CD4-positive, alpha-beta T cell treated with Interleukin-6 for 4 hours (primary cell): ENCODE results near the gene A3GALT2.

Experiments used
- DNase-seq: peaks from one replicate; pipeline ENCODE4 v3.0.0-alpha.2; 2020; ENCODE audit warnings: mixed read lengths

Gene A3GALT2

GRCh38 chr1:33269621-33270020, 51.3 kb downstream of the A3GALT2 start:
- DNase-seq = no peak

GRCh38 chr1:33268927-33269610, 51.8 kb downstream of the A3GALT2 start:
- no peak for DNase-seq

- DNase-seq = no peak
Observed at GRCh38 chr1:33268457-33268856, 52.4 kb downstream of the A3GALT2 start.

DNA sequence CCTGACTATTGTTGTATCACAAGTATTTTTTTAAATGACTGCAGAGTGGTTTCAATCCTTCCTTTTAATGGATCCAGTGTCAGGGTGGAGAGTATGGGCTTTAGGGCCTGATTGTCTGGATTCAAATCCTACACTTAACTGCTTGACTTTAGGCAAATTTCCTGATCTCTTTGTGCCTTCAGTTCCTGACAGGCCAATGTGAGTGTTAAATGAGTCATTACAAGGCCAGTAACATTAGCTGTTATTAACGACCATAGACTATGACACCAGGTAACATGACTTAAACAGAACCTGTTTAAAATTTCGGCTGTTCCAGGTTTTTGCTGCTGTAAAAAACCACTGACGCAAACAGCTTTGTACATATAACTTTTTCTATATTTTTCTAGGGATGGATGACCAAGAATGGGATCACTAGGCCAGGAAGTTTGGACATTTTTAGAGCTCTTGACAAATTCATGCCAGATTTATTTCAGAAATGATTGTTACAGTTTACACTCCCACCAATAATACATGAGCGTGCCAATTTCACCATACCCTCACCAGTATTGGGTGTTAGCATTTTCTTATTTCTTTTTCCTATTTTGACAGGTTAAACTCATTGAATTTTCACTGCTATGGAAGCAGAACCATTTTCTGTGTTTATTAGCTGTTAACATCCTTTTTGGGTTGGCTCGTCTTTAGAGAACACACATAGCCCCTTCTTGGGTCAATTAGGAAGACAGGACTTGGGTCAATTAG, 53.3 kb downstream of the A3GALT2 start:
- DNase-seq = no peak

DNA sequence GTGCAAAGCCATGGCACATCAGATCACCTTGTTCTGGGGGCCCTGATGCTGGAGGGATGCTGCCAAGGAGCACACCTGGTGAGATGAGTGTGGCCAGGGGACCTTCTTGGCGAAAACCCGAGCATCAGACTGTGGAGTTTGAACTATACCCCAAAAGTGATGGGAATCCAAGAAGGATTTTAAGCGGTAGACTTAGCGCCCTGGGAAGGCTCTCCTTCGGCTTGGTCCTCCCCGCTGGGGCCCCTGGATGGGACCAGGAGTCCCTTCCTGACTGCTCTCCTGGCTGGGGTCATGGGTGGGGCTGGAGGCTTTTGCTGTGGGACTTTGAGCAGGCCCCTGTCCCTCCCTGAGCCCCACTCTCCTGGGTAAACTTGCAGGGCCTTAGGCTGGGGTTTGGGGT, 54.1 kb downstream of the A3GALT2 start:
- DNase-seq = no peak

DNA sequence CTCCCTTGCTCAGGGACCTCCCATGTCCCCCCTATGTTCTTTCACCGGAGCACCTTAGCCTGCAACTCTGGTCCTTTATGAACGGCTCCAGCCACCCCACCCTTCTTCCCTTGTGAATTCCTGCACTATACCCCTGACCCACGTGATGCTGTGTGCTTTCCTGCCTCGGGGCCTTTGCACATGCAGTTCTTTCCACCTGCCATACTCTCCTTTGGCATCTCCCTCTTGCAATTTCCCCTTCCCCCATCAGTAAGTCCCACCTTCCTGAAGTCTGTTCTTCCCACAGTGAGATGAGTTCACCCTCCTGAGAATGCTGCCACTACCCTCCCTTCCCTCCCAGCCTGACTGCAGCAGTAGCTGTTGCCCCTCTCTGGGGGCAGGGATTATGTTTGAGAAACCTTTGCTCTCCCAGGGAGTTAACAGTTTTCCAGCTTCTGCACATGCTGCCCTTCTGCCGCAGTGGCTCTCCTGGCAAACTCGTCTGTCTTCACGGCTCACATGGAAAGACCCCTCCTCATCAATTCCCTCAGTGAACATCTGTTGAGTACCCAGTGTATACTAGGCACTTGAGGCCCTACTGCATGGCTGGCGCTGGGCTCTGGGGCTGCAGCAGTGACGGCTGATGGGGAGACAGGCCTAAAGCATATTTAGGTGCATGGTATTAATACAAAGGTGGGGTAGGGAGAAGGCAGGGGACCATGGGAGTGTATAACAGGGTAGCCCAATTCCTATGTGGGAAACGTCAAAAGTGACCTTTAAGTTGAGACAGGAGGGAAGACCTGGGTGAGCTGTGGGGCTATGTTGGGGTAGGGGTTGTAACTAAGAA, 54.9 kb downstream of the A3GALT2 start:
- no peak for DNase-seq

DNA sequence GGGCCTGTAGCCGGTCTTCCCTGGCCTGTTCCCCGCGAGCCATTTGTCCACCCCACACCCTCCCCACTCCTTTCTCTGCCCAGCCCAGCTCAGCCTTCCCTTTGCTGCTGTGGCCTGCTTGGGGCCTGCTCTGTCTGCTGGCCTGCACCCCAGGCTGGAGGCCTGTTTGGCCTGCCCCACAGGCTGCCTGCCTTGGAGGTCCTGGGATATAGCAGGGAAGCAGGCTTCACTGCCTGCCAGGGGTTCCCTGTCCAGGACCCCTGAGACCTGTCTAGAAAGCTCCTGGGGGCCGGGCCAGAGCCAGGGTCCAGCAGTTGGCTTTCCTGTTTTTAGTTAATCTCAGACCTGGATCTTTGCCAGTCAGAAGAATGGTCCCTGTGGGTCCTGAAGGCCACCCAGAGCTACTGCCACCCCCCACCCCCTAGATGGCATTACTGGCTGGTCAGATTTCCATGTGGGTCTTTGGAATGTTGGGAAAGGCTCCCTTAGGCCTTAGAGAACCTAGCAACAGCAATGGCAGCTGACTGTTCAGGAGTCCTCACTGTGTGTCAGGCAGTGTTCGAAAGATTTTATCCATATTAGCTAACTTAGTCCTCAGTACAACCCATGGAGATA, 56.9 kb downstream of the A3GALT2 start:
- DNase-seq = no peak

DNA sequence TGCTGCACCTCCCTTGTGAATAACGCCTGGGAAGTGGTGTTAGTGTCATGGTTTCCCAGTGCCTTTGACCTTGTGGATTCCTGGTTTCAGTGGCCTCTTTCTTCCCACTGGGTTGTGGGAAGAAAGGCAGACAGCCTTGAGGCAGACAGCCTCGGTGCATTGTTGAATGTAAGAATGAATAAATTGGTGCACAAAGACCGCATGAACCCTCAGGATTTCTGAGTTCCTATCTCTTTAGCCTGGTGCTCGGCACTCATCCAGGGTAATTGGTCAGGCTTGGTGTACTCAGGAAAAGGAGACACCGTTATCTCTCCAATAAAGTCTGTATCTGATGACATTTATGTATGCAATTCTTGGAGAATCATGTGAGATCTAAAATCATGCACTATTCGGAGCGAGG, 59.6 kb downstream of the A3GALT2 start:
- DNase-seq = no peak

- DNase-seq = no peak
Observed at GRCh38 chr1:33260439-33260838, 60.5 kb downstream of the A3GALT2 start.

DNA sequence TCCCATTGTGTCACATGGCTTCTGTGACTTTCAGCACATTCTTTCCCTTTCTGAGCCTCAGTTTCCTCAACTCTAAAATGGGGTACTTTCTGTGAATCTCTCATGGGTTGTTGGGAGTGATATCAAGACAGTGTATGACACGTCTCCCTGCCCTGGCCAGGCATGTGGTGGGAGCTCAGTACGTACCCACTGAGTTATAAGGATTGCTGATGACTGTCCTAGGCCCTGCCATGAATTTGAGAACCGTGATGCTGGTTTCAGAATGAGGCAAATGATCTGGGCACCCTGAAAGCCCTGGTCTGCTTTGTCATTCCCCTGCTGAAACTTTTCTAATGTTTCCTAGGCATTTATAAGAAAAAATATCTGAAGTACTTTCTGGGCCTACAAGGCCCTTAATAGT, 61.0 kb downstream of the A3GALT2 start:
- no peak for DNase-seq

DNA sequence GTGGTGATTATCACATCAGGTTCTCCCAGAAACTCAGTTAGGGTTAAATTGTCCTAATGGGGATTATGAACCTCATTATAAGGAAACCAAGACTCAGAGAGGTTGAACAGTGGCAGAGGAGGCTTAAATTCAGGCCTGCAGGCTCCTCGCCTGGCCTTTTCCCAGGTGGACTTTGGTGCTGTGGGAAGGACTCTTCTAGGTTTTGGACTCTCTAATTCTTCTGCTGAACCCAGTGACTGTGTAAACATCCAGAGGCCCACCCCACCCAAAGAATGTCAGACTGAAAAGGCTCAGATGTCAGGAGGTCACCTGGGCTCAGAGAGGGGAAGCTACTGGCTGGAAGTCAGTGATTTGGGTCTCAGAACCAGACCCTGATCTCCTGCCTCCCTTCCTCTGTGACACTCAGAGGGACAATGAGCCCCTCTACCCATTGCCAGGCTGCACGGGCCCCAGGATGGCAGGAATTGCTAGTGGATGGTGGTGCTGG, 62.1 kb downstream of the A3GALT2 start:
- no peak for DNase-seq

DNA sequence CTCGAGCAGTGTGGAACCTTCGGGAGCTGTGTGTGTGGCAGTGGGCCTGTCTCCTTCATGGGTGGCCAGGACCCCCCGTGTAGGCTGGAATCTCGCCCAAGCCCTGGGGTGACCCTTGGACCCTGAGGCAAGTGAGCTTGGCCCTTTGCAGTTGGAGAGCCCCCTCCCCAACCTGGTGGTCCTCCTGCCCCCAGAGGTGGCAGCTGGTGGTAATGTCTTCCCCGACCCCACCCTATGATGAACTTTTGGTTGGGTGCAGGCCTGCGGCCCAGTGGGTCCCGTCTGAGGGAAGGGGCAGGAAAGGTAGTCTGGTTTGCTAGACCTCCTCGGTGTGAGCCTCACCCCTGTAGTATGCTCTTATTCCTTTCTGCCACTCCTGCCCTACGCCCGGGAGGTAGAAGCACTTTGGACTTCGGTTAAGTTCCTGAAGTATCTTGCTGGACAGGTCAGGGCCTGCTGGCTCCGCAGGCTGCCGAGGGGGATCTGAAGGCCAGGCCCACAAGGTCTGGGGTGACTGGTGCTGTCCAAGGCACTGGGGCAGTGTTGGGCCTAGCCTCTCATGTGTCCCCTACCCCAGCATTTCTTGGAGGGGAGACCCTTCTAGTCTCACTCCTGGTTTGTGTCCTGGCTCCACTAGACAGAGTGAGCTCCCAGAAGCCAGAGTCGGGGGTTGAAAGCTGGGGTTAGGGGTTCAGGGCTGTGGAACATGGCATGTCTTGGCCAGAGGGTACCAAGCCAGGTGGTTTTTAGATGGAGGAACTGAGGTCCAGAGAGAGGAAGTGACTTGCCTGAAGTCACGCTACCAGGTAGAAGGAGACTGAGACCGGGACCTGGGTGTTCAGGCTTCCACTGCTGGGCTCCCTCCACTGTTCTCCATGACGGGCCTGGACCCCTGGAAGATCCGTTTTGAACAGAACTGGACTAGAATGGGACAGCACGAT, 62.9 kb downstream of the A3GALT2 start:
- no peak for DNase-seq

DNA sequence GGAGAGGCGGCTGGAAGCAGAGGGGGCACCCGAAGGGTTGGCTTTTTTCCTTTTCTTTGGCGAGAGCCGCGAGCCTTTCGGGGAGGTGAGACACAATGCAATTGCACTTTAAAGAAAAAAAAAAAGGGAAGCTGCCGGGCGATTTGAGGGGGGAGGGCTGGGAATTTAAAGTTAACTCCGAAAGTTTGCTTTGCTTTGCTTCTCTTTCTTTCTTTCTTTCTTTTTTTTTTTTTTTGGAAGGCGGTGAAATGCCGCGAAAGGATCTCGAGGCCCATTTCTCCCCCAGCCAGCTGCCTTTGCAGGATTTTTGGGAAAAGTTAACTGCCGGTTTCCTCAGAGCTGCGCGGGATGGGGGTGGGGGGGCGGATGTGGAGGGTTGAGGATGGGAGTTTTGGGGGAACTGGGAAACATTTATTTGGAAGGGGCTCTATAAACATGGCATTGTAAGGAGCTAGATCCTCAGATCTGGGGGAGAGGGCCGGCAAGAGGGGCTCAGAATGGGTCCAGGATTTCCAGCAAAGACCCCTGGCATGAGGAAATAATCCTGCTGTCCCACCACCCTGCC, 63.6 kb downstream of the A3GALT2 start:
- DNase-seq = no peak
